Measurements from ENCODE around the gene RENBP. TPM values are rescaled to one million over a fixed set of nuclear protein-coding genes. Genes with fewer than 3 reads are reported as not detected.
A peak's percentile ranks its signal among the peaks of the same experiment; 100 is the strongest.

Gene RENBP
- total and polyA plus RNA-seq, 2 of the 13 experiments (the other 11 are each of a cell fraction or from before 2014, with no cell fraction given), result 1.4 to 2.6 TPM

DNA sequence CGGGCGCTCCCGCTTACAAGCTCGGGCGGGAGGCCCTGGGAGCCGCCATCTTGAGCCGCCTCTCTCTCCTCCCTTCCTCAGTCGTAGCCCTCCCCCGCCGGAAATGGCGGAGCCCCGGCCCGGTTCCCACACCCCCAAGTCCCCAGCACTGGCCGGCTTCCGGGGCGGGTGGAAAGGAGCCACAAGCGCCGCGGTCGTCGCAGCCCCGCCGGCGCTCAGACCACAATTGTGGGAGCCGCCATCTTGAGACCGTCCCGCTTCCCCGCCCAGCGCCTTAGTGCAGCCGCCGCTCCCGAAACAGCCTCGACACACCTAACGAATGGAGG is 26.6 kb upstream of the RENBP start (continued):
- TF ChIP-seq, protein P1, sequence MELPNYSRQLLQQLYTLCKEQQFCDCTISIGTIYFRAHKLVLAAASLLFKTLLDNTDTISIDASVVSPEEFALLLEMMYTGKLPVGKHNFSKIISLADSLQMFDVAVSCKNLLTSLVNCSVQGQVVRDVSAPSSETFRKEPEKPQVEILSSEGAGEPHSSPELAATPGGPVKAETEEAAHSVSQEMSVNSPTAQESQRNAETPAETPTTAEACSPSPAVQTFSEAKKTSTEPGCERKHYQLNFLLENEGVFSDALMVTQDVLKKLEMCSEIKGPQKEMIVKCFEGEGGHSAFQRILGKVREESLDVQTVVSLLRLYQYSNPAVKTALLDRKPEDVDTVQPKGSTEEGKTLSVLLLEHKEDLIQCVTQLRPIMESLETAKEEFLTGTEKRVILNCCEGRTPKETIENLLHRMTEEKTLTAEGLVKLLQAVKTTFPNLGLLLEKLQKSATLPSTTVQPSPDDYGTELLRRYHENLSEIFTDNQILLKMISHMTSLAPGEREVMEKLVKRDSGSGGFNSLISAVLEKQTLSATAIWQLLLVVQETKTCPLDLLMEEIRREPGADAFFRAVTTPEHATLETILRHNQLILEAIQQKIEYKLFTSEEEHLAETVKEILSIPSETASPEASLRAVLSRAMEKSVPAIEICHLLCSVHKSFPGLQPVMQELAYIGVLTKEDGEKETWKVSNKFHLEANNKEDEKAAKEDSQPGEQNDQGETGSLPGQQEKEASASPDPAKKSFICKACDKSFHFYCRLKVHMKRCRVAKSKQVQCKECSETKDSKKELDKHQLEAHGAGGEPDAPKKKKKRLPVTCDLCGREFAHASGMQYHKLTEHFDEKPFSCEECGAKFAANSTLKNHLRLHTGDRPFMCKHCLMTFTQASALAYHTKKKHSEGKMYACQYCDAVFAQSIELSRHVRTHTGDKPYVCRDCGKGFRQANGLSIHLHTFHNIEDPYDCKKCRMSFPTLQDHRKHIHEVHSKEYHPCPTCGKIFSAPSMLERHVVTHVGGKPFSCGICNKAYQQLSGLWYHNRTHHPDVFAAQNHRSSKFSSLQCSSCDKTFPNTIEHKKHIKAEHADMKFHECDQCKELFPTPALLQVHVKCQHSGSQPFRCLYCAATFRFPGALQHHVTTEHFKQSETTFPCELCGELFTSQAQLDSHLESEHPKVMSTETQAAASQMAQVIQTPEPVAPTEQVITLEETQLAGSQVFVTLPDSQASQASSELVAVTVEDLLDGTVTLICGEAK (IDR thresholded peaks at IDR 0.05), result peak; percentile 27; the same call in 1 of the 2 replicates
- TF ChIP-seq, protein P1 (CRISPR knock-in tag; IDR thresholded peaks at IDR 0.05), result no peak
- TF ChIP-seq DMAP1 (CRISPR knock-in tag; IDR thresholded peaks at IDR 0.05) (peak; percentile 44; the same call in 1 of the 2 replicates), ZFP36L1 (CRISPR knock-in tag; IDR thresholded peaks at IDR 0.05) (no peak), ZSCAN9 (CRISPR knock-in tag; IDR thresholded peaks at IDR 0.05; ENCODE audit: borderline replicate concordance) (no peak), TARDBP (CRISPR knock-in tag; IDR thresholded peaks at IDR 0.05) (peak; percentile 28; the same call in 1 of the 2 replicates)
- TF ChIP-seq, protein P2, sequence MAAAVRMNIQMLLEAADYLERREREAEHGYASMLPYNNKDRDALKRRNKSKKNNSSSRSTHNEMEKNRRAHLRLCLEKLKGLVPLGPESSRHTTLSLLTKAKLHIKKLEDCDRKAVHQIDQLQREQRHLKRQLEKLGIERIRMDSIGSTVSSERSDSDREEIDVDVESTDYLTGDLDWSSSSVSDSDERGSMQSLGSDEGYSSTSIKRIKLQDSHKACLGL (CRISPR knock-in tag; IDR thresholded peaks at IDR 0.05), result no peak
- TF ChIP-seq, protein P3, sequence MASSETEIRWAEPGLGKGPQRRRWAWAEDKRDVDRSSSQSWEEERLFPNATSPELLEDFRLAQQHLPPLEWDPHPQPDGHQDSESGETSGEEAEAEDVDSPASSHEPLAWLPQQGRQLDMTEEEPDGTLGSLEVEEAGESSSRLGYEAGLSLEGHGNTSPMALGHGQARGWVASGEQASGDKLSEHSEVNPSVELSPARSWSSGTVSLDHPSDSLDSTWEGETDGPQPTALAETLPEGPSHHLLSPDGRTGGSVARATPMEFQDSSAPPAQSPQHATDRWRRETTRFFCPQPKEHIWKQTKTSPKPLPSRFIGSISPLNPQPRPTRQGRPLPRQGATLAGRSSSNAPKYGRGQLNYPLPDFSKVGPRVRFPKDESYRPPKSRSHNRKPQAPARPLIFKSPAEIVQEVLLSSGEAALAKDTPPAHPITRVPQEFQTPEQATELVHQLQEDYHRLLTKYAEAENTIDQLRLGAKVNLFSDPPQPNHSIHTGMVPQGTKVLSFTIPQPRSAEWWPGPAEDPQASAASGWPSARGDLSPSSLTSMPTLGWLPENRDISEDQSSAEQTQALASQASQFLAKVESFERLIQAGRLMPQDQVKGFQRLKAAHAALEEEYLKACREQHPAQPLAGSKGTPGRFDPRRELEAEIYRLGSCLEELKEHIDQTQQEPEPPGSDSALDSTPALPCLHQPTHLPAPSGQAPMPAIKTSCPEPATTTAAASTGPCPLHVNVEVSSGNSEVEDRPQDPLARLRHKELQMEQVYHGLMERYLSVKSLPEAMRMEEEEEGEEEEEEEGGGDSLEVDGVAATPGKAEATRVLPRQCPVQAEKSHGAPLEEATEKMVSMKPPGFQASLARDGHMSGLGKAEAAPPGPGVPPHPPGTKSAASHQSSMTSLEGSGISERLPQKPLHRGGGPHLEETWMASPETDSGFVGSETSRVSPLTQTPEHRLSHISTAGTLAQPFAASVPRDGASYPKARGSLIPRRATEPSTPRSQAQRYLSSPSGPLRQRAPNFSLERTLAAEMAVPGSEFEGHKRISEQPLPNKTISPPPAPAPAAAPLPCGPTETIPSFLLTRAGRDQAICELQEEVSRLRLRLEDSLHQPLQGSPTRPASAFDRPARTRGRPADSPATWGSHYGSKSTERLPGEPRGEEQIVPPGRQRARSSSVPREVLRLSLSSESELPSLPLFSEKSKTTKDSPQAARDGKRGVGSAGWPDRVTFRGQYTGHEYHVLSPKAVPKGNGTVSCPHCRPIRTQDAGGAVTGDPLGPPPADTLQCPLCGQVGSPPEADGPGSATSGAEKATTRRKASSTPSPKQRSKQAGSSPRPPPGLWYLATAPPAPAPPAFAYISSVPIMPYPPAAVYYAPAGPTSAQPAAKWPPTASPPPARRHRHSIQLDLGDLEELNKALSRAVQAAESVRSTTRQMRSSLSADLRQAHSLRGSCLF (CRISPR knock-in tag; IDR thresholded peaks at IDR 0.05; ENCODE audit: borderline replicate concordance), result no peak
- TF ChIP-seq, protein P4, sequence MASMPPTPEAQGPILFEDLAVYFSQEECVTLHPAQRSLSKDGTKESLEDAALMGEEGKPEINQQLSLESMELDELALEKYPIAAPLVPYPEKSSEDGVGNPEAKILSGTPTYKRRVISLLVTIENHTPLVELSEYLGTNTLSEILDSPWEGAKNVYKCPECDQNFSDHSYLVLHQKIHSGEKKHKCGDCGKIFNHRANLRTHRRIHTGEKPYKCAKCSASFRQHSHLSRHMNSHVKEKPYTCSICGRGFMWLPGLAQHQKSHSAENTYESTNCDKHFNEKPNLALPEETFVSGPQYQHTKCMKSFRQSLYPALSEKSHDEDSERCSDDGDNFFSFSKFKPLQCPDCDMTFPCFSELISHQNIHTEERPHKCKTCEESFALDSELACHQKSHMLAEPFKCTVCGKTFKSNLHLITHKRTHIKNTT (CRISPR knock-in tag; IDR thresholded peaks at IDR 0.05), result no peak
- TF ChIP-seq, protein P5, sequence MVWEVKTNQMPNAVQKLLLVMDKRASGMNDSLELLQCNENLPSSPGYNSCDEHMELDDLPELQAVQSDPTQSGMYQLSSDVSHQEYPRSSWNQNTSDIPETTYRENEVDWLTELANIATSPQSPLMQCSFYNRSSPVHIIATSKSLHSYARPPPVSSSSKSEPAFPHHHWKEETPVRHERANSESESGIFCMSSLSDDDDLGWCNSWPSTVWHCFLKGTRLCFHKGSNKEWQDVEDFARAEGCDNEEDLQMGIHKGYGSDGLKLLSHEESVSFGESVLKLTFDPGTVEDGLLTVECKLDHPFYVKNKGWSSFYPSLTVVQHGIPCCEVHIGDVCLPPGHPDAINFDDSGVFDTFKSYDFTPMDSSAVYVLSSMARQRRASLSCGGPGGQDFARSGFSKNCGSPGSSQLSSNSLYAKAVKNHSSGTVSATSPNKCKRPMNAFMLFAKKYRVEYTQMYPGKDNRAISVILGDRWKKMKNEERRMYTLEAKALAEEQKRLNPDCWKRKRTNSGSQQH (CRISPR knock-in tag; IDR thresholded peaks at IDR 0.05; ENCODE audit: low read depth), result no peak

Data from HepG2 (cell line).